Coronary artery (tissue), 2 donors: ENCODE data around the gene SRCAP.

Experiments
- DNase-seq: peaks from one replicate; pipeline ENCODE4 v3.0.0-alpha.2; 2017; ENCODE audit warnings: low spot score
- H3K27ac ChIP-seq, 2 donors: fragments of 200-600 bp; sonication (generic); one replicate each; pipeline ENCODE4 v1.5.1; 2016 to 2019
- H3K4me3 ChIP-seq: fragments of 200-600 bp; sonication (generic); 2 replicates; pipeline ENCODE4 v1.5.1; 2016; ENCODE audit warnings: mild to moderate bottlenecking, moderate library complexity
- CTCF ChIP-seq: fragments of 200-600 bp; sonication (generic); IDR thresholded peaks from one replicate; pipeline ENCODE4 v1.5.1; 2019; ENCODE audit warnings: antibody characterized with exemption

Gene SRCAP

GRCh38 chr16:30665155-30665829, 33.7 kb upstream of the SRCAP start:
- no peak for DNase-seq
- Histone ChIP-seq H3K27ac (no peak overlapping the region), H3K4me3 (no peak overlapping the region)
- TF ChIP-seq CTCF: no peak

DNA sequence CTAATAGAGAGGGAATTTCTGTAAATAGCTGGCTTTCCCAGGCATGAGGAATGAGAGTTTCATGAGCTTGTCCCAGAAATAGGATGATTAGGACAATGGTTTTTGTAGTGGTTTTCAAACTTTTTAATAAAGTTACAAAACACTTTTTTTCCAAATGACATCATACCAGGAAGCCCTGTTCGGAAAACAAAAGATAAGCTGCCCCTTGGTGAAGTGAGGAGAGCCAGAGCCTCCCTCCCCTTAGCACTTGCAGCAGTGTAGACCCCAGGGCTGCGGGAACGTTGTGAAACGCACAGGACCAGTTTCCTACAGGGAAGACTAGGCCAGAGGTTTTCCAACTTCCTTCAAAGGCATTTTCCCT, 33.2 kb upstream of the SRCAP start:
- no peak for DNase-seq

GRCh38 chr16:30666681-30667080, 32.3 kb upstream of the SRCAP start:
- TF ChIP-seq CTCF: no peak
- Histone ChIP-seq H3K4me3 (no peak overlapping the region), H3K27ac (no peak overlapping the region)
- DNase-seq: no peak

More for the DNA sequence above, 33.2 kb upstream of the SRCAP start:
- no peak overlapping the region for H3K4me3 ChIP-seq
- H3K27ac ChIP-seq: no peak overlapping the region
- TF ChIP-seq CTCF: no peak

- no peak overlapping the region for H3K27ac ChIP-seq
- H3K4me3 ChIP-seq: no peak overlapping the region
- TF ChIP-seq CTCF: no peak
- DNase-seq: no peak
Measured at GRCh38 chr16:30667361-30667905, 31.5 kb upstream of the SRCAP start.

GRCh38 chr16:30668393-30668792, 30.6 kb upstream of the SRCAP start:
- TF ChIP-seq CTCF: no peak
- Histone ChIP-seq H3K4me3 (no peak overlapping the region), H3K27ac (no peak overlapping the region)
- no peak for DNase-seq

DNA sequence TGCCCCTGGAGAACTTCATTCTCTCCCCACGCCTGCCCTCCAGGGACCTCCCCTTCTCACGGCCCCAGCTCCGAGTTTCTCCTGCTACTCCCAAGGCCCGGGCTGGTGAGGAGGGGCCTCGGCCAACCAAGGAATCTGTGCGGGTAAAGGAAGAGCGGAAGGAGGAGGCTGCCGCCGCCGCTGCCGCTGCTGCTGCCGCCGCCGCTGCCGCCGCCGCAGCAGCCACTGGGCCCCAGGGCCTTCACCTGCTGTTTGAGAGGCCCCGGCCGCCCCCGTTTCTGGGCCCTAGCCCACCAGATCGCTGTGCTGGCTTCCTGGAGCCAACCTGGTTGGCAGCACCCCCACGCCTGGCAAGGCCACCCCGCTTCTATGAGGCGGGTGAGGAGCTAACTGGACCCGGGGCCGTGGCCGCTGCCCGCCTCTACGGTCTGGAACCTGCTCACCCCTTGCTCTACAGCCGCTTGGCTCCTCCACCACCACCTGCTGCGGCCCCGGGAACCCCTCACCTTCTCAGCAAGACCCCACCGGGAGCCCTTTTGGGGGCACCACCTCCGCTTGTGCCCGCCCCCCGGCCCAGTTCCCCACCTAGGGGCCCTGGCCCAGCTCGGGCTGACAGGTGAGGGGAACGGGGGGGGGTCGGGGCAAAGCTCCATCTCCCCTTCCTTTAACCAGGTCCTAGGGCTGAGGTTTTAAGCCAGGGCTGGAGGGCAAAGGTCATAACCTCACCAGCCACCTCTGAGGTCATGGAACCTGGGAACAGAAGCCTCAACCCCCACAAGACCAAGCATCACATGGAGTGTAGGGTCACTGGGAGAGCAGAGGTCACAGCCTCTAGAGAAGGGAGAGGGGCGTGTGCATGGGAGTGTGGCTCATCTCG, 29.7 kb upstream of the SRCAP start:
- no peak for TF ChIP-seq CTCF
- no peak overlapping the region for H3K4me3 ChIP-seq
- no peak overlapping the region for H3K27ac ChIP-seq

More for the DNA sequence above, 29.7 kb upstream of the SRCAP start:
- no peak for DNase-seq
